Erythroblast (primary cell): Measurements from ENCODE around the gene PITX1.

Experiments used
- GATA1 ChIP-seq: IDR thresholded peaks from 2 replicates; pipeline ENCODE4 v1.6.1; 2011; ENCODE audit warnings: low read depth, mild to moderate bottlenecking, control low read depth, low read length, moderate library complexity
- POLR2A ChIP-seq: IDR thresholded peaks from 2 replicates; pipeline ENCODE4 v1.6.1; 2011; ENCODE audit warnings: mild to moderate bottlenecking, low read length

DNA sequence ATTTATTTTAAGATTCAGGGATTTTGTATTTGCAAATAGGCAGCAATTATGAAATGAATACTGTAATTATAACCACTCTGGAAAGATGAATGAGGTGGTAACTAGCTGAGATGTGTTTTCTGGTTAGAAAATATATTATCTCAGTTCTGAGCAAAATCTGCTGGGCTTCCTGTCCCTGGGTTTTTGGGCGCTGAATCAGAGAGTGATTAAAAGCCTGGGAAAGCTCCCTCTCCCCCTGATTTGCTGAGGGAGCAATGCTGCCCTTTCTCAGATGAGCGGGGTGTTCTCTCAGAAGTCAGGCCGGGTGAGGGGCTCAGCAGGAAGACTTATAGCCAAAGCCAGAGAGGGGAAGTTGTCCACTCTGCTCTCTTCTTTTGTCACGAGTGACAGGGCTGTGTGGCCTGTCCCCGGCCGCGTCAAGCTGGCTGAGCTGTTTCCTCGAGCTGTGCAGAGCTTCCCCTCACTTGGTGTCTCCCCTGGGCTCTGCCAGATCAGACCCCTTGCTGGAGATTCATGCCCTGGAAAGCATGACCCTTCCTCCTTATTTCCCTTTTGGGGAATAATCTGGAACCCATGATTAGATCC, 39.8 kb upstream of the PITX1 start:
- TF ChIP-seq POLR2A: no peak
- TF ChIP-seq GATA1: no peak
